ENCODE measurements around the gene FAM170B.

DNA sequence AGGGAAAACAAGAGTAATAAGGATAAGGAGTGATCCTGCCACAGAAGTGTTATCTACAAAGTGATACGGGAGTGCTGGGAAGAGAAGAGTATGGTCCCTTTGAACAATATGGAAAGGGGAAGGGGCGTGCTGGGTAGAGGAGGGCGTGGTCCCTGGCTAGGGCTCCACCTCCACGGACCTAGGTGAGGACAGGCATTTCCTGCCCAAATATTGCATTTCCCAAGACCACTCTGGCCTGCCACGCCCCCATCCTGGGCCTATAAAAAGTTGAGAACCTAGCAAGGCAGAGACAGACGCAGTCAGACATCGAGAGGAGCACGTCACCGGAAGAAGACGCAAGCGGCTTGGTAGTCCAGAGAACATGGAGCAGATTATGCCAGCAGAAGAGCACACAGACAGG, 41.3 kb downstream of the FAM170B start:
- TF ChIP-seq EZH2 (IDR thresholded peaks at IDR 0.05; ENCODE audit: insufficient read depth, poor library complexity, severe bottlenecking) (no peak), EZH2phosphoT487 (IDR thresholded peaks at IDR 0.05; ENCODE audit: insufficient read depth, low read depth) (no peak)
